Measurements from ENCODE around the gene CCDC92B.

DNA sequence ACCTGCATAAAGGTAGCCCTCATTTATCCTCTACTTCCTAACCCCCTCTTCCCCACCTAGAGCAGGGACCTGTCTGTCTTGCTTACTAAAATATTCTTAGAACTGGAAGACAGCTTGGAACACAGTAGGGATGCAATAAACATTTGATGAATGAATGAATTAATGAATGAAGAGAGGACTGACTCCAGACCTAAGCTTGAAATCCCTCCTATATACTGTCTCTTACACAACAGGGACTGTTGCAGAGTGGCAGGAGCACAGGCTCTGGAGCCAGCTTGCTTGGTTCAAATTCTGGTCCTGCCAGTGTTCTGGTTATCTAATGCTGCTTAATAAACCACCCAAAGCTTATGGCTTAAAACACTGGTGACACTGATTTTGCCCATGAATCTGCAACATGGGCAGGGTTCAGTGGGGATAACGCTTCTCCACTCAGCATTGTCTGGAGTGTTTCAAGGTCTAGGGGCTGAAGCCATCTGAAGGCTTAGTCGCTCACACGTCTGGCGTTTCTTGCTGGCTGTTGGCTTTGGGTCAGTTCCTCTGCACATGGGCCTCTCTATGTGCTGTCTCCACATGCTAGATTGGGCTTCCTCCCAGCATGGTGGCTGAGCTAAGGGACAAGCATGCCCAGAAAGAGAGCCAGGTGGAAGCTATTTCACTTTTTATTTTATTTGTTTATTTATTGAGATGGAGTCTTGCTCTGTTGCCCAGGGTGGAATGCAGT is 34.0 kb upstream of the CCDC92B start:
- TF ChIP-seq, protein P1, sequence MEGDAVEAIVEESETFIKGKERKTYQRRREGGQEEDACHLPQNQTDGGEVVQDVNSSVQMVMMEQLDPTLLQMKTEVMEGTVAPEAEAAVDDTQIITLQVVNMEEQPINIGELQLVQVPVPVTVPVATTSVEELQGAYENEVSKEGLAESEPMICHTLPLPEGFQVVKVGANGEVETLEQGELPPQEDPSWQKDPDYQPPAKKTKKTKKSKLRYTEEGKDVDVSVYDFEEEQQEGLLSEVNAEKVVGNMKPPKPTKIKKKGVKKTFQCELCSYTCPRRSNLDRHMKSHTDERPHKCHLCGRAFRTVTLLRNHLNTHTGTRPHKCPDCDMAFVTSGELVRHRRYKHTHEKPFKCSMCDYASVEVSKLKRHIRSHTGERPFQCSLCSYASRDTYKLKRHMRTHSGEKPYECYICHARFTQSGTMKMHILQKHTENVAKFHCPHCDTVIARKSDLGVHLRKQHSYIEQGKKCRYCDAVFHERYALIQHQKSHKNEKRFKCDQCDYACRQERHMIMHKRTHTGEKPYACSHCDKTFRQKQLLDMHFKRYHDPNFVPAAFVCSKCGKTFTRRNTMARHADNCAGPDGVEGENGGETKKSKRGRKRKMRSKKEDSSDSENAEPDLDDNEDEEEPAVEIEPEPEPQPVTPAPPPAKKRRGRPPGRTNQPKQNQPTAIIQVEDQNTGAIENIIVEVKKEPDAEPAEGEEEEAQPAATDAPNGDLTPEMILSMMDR (IDR thresholded peaks at IDR 0.05): no peak
- TF ChIP-seq POLR2A (IDR thresholded peaks at IDR 0.05): no peak
